ENCODE measurements around the gene ZNF337.
"Not testable (repeated sequence)": the region's sequence is repeated elsewhere in the genome, so short reads cannot be mapped to it uniquely, and the experiment has no call there.

The ZNF337 gene

DNA sequence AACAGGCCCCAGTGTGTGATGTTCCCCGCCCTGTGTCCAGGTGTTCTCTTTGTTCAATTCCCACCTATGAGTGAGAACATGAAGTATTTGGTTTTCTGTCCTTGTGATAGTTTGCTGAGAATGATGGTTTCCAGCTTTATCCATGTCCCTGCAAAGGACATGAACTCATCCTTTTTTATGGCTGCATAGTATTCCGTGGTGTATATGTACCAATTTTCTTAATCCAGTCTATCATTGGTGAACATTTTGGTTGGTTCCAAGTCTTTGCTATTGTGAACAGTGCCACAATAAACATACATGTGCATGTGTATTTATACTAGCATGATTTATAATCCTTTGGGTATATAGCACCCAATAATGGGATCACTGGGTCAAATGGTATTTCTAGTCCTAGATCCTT is 66.0 kb downstream of the ZNF337 start:
- not testable (repeated sequence) for DNase-seq (ENCODE audit: extremely low read depth in 1 of 2, low read depth in 1 of 2)

DNA sequence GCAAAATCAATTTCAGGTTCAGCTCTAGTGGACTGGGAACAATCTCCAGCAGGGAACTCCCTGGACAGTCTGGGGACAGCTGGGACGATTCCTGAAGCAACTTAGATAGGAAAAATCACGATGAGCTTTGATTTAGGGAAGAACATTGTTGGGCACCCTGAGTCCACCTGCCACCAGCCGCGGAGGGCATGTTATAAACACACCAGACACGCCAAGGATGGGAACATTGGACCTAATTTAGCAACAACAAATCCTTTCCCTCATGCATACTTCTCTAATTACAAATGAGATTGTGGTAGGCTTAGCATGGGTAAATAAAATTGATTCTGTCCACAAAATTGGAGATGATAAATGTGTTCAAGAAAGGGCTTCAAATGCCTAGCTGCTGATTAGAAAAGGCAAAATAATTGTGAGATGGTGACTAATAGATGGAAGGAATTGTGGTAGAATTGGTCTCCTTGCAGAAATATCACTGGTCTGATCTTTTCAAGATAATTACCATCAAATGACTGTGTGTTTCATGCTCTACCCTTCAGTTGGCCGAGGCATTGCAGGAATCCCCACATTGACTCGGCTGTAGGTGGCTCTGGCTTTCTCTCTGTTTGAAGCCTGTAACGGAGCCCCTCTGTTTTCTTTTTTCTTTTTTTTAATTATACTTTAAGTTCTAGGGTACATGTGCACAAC is 66.7 kb downstream of the ZNF337 start:
- DNase-seq (ENCODE audit: extremely low read depth in 1 of 2, low read depth in 1 of 2): no peak

DNA sequence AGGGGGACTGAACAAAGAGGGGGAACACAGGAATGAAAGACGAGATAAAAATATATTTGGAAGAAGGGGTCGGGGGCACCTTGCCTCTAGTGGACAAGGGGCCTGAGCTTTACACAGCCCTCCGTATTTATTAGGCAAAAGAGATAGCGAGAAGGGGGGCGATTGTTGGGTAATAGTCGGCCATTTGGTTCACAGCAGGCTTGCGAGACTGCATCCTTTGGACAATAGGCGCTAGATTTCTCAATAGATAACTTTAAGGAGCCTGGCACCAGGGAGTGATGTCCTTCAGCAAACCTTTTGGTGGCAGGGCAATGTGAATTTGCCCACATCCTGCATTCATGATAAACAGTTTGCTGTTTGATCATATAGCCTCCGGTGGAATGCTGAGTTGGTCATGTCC is 69.9 kb downstream of the ZNF337 start:
- no peak for DNase-seq (ENCODE audit: extremely low read depth in 1 of 2, low read depth in 1 of 2)

DNA sequence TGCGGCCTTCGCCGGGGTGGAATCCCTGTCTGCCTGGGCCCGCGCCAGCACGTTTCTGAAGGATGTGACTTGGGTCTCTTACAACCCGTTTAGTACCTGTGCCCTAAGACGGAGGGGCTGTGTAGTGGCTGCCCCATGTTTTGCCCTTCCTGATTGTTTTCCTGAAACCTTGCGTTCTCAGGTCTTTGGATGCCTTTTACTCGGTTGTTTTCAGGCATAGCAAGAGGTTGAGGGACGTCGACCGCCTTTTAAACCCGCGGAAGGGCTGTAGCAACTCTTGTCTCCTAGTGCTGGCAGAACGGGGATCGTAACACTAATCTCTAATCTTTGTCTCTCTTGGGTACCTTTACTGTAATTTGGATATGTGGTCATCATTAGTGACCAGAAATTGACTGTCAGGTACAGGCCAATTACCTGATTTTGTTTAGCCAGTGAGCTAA is 72.1 kb downstream of the ZNF337 start:
- no peak for DNase-seq (ENCODE audit: extremely low read depth in 1 of 2, low read depth in 1 of 2)
